Epidermal melanocyte (primary cell): Measurements from ENCODE around the gene RAB35.

ENCODE experiments used
- DNase-seq: peaks from one replicate; pipeline ENCODE4 v3.0.0; 2011; ENCODE audit warnings: low spot score; ENCODE audit not compliant: insufficient read length

RAB35 gene

DNA sequence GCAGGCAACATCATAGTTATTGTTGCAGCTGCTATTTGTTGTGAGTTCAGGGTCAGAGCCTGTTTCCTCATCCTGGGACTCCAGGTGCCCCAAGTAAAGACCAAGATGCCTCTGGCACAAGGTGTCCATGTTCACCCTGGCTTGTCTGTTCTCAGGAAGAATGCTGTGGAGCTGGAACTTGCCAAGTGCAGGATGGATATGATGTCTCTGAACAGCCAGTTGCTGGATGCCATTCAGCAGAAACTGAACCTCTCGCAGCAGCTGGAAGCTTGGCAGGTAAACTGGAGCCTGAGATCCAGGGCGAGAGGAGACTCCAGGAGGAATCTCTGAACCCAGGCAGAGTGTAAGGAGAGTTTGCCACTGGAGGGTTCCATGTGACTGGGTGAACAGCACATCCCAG lies 26.8 kb downstream of the RAB35 start:
- no peak for DNase-seq

DNA sequence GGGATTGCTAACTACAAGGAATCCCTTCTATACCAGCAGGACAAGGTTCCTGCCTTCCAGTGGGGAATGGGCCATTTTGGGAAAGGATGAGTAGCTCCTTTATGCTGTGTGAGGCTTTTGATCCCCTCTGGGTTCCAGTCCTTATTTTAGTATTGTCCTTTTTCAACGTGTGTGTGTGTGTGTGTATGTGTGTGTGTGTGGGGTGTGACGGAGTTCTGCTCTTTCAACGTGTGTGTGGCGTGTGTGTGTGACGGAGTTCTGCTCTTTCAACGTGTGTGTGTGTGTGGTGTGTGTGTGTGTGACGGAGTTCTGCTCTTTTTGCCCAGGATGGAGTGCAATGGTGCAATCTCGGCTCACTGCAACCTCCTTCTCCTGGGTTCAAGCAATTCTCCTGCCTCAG lies 27.4 kb downstream of the RAB35 start:
- no peak for DNase-seq

DNA sequence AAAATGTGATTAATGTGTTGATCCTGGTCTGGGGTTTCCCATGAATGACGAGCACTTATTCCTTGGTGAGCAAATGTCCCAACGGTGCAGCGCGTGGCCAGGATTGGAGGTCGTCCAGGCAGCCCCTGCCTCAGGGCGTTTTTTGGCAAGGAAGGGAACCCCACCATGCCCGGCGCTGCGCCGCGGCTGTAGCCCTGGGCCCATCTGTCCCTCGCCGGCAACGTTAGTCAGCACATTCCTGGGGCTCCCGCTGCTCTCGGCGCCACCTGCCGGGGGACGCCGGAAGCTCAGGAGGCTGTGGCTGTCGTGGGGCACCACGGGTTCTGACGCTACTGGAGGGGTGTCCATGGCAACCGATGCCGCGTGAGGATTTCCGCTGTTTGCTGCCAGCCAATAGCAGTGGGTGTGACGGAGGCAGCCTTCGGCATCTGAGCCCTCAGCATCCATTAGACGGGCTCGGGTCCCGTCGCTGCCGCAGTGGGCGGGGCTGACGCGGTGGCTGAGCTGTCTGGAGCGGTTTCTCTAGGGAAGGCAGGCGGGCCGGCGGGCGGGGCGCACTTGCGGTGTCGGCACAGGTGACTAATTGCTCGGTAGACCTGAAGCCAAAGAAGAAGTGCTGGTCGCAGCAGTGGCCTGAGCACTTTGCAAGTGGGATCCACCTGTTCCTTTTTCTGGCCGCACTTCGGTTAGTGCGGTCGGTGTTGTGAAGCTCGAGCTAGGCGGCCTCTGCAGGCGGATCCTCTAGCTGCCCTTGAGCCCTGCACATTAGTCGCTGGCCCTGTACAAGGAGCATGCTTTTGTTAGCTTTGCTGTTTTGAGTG lies 29.5 kb downstream of the RAB35 start:
- peak; percentile 99 for DNase-seq

DNA sequence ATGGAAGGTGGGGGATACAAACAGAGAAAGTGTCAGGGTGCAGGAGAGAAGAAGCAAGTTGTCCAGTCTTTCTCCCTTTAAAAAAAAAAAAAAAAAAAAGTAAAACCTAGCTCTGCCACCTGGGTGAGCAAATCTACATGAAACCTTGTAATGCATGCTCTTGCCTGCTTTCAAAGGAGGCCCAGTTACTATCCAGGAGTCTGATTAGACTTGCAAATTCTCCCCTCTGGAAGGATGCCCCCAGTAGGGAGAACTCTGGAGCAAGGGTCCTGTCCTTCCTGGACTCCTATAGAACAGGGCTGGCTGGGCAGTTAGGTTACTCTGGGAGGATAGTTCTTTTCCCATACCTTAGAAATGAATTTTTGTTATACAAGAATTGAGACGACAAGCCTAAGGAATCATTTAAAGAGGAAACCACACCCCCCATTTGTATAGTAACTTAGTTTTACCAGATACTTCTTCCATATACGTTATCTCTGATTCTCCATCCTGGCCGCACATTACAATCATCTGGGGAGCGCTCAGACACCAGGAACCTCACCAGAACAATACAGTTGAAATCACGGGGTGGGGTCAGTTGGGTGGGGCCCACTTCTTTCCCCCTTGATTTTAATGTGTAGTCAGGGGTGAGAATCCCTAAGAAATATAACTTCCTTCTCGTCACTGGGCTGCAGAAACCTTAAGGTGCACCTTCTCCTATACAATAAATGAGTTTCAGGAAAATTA lies 30.5 kb downstream of the RAB35 start:
- DNase-seq, result no peak

DNA sequence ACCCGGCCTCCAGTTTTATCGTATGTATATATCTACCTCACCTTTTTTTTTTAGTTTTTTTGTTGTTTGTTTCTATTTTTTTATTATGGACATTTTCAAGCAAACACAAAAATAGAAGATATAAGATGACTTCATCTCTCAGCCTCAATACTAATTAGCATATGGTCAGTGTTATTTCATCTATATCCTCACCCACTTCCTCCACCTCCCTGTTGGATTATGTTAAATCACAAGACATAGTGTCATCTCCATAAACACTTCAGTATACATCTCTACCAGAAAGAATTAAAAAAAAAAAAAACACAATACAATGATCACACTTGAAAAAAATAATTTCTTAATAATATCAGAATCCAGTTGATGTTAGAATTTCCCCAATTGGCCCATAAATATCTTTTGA lies 34.9 kb downstream of the RAB35 start:
- no peak for DNase-seq

DNA sequence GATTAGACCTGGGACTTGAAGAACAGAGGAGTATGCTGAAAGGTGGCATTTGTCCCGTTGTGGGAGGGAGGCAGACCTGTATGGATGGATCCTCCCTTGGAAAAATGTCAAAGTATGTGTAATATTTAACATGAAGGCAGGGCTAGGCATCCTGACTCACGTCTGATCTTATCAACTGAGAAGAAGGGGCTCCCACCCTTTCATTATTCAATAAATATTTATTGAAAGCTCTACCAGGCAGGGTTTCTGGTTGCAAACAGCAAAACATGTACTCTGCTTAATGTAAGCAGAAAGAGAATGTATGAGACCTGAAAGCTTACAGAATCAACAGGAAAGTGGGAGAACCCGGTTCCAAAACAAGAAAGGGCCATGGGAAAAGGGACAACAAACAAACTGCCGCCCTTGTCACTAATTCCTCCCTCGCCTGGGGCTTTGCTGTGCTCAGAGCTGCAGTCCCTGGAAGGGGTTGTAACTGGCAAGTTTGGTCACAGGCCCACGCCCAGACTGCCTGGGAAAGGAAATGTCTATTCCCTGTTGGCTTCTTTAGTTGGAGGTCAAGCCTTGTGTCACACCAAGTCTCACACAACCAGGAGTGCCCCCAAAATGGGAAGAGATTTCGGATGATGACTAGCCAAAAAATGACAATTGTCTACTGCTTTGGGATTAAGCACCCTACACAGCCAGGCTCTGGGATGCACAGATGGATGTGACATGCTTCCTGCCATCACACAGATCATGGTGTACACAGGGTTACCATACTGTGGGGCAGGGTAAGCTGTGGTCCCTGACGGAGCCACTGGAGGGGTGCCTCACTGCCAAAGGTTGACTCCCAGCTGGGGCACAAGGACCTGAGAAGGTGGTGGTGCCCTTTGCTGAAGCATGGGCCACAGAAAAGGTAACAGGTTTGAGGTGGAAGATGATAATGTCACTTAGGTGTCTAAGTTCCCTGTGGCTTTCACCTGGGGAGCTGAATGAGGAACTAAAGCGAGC lies 36.8 kb downstream of the RAB35 start:
- DNase-seq, result peak; percentile 5

DNA sequence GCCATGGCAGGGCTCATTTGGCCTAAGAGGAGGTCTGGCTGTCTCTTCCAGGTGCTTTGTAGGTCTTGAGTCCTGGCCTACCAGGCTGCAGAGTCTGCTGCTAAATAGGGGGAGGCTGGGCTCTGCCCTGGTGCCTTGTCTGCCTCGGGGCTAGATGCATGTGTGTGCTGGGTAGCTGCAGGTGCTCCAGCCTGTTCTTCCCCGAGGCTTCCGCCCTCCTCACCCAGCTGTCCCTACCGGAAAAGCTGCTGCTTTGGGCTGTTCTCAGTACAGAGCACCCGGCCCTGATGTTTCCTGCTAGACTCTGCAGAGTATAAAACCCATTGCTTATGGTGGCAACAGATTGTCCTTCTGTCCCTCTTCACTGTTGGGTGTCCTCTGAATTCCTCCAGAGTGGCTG lies 37.7 kb downstream of the RAB35 start:
- DNase-seq, result peak; percentile 4

DNA sequence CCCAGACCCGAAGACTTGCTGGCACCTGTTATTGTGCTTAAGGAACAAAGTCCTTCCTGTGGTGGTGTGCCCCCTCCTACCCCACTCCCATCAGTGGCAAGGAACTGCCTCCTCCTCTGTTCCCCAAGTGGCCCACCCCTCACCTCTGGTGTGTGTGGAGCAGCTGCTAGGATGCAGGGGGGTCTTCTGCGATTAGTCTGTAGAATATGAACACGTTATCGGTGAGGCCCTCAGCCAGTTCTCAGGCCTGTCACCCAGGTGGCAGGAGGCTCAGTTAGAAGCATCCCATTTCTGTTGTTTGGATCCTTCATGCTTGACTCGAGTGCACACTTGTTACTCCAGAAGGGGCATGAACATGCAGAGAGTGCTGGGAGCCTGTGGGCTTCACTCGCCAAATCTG lies 39.3 kb downstream of the RAB35 start:
- no peak for DNase-seq

DNA sequence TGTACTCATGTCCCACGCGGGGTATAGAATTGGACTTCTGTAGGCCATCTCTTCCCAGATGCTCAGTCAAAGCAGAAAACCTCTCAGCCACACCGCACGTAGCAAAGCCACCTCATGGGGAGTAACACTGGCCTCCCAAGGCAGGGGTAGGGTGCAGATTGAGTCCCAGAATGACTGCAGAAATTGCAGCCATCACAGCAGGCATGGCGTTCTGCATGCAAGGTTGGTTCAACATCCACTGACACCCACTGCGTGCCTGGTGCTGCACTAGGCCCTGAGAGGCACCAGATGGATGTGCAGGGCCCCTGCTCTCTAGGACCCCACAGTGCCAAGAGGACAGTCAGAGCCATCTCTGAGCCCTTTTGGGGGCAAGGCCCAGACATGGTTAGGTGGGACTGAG lies 39.9 kb downstream of the RAB35 start:
- DNase-seq, result no peak

DNA sequence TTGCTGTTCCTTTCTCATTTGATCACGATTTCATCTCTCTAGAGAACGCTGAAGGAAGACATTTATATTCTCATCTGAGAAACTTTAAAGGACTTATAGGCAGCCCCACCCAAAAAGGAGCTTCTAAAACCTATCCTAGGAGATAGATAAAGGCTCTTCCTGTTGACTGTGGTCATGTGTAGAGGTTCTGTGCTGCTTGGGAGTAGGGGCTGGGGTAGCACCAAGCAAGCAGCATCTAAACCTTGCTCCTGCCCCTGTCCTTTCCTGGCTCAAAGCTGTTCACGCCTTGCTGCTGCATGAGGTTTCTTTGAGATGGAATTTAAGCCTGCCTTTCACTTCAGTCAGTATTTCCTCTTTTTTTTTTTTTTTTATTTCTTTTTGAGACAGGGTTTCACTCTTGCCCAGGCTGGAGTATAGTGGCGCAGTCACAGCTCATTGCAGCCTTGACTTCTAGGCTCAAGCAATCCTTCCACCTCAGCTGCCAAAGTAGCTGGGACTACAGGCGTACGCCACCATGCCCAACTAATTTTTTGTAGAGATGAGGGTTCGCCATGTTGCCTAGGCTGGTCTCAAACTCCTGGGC lies 41.4 kb downstream of the RAB35 start:
- DNase-seq, result no peak

DNA sequence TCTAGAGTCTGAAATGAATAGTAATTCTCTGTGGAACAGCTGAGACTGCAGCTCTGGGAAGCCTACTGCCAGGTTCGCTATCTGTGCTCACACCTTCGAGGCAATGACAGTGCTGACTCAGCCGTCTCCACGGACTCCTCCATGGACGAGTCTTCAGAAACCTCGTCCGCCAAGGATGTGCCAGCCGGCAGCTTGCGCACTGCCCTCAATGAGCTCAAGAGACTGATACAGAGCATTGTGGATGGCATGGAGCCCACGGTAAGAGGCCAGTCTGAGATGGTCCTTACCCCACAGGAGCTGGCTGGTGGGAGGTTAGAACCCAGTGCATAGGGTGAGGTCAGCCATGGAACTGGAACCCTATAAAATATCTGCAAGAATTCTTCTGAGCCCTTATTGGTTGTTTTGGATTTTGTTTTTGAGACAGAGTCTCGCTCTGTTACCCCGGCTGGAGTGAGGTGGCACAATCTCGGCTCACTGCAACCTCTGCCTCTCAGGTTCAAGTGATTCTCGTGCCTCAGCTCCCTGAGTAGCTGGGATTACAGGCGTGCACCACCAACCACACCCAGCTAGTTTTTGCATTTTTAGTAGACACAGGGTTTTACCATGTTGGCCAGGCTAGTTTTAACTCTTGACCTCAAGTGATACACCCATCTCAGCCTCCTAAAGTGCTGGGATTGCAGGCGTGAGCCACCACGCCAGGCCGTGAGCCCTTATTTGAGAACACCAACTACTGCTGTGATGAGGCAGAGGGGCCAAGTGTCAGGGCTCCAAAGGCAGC lies 43.9 kb downstream of the RAB35 start:
- DNase-seq, result no peak

DNA sequence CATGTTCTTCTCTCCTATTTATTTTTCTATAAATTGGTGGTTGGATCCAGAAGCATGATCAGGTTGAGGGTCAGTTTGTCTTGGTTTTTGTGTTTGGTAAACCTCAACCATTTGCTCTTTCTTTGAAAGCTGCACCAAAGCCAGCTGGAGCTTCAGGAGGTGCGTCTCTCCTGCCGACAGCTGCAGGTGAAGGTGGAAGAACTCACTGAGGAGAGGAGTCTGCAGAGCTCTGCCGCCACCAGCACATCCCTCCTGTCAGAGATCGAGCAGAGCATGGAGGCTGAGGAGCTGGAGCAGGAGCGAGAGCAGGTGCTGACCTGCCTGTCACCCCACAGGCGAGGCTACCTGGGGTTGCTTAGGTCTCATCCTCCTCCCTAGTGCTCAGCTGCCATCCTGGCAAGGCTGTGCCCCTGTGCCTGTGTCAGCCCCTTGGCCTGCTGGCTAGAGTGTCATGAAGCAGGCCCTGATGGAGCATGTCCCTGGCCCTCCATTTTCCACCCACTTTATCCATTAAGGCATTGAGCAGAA lies 45.0 kb downstream of the RAB35 start:
- no peak for DNase-seq

DNA sequence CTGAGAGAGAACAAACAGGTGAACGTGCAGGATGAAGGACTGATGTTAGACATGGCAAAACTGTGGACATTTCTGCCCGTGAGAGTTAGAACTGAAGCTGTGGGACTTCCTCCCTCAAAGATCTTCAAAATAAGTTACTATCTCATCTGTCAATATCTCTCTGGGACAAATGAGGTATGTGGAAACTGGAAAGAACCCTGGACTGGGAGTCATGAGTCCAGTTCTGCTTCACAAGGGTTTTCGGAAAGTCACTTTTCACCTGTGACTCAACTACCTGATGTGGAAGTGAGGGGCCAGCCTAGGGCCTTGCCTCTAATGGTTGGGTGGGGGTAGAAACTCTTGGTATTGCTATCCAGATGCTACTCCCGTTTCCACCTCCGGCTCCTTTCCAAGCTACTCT lies 47.3 kb downstream of the RAB35 start:
- no peak for DNase-seq

DNA sequence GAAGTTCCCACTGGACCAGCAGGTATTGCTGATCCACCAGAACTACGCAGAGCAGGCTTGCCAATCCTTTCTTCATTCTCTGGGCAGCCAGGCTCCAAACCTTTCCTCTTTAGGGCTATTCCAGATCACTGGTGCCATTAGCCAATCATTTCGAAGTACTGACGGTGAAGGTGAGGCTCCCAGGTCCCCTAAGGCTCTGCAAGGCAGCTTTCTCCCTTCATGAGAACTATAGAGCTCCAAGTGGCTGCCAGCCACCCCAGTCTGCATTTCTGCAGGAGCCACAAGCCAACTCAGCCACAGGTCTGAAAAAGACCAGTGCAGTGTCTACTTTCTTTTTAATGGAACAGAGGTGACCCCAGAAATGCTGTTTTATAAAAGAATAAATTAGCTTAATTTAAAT lies 48.7 kb downstream of the RAB35 start:
- DNase-seq, result no peak

DNA sequence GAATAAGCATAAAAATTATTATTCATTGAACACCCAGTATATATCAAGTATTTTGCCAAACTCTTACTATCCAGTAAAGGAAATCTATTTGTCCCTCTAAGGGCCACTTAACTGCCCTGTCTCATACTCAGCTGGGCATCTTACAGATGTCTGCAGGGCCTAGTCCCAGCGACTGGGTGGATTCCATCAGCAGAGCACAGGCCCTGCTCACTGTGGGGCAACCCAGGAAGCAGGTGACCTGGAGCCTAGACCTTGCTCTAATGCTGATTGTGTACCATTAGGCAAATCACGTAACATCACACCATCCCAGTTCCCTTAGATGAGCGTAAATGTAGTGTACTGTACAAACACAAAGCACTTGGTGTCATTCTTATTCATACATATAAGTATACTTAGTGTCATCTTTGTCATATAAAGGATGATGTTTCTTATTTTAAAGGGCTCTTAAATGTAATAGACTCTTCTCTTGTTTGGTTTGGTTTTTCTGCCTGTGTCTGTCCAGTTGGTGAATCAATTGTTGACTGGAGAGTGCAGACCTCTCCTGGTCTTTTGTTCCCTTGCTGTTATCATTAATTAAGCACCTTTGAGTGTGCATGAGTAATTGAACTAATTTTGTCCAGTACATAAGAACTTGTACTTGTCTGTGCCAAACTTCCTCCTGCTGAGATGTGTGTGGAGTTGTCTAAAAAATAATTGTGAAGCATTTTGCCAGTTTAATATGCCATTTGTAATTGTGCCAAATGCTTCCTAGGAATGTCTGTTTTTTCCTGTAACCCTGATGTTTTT lies 49.3 kb downstream of the RAB35 start:
- DNase-seq, result no peak

DNA sequence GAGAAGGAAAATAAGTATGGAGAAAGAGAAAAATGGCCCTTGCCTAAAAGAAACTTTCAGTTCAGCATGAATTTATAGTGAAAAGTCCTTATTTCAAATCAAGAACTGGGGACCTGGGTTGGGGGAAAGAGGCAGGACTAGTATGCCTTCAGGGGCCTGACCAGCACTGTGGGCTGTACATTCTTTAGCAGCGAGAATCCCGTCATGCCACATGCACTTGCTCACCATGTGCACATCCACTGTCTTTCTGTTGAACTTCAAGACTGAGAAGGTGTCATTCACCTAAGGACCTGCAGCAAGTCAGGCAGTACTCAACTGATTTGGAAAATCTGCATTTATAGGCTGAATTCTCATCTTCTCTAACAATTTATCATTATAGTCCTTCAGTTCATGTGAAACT lies 50.2 kb downstream of the RAB35 start:
- DNase-seq, result no peak

DNA sequence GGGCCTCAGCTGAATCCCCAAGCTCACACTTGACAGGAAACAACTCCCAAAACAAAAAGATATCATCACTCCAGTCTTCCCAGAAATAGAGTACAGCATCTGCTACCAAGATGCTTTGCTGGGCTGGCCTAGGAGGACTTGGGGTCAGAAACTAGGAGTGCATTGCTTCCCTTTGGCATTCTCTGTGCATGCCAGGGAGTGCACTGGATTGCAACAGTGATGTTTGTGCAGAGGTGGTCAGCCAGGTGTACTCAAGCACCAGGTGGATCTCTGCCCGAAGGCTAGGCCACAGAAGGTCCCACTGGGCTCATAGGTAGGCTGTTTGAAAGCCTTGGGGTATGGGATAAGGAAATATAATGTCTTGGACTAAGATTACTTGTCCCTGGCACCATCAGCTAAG lies 51.1 kb downstream of the RAB35 start:
- no peak for DNase-seq

DNA sequence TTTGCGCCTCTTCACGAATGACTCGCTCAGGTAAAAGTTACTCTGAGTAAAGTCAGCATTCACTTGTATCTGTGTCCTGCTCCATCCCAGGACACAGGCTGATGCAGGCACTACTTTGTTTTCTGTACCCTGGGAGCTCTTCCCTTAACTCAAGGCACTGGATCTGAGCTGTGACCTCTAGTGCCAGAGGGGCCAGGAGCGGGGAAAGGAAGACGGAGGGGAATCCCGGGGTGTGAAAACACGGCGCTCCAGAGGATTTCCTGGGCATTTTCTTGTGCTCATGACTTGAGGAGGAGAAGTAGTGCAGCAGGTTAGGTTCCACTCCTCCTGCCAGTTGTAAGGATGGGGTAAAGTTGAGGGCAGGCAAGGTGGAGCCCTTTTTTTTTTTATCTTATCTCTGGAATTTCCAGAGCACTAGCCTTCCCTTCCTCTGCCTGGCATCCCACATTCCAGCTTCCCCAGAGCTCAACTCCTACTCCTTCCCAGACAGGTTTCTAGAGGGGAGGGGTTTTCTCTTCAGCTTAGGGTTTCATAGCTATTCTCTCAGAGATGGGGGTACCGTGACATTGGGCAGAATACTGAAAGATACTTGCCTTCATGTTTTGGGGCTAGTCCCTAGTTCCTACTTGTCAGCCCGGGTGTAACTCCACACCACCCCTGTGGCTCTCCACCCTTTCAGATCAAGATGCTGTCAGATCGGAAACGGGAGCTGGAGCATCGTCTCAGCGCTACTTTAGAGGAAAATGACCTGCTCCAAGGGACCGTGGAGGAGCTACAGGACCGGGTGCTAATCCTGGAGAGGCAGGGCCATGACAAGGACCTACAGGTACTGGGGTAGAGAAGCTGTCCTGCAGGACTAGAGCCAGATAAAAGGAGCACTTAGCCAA lies 52.3 kb downstream of the RAB35 start:
- no peak for DNase-seq
